Central memory CD8-positive, alpha-beta T cell (primary cell): Measurements from ENCODE around the gene MPZL2.

Experiments
- ATAC-seq: fragments of 150-1000 bp; cut with Tn5 transposase; replicated peaks from 2 replicates; pipeline ENCODE4 v1.10.0; 2022; ENCODE audit warnings: mild to moderate bottlenecking, moderate FRiP score, moderate number of reproducible peaks; ENCODE audit not compliant: poor library complexity, severe bottlenecking; ENCODE audit errors: extremely low read depth
- DNase-seq, 2 donors: peaks; one replicate each; pipeline ENCODE4 v3.0.0; 2021; ENCODE audit warnings: low spot score in 2 of 2
- H3K27ac Mint-ChIP-seq: one replicate; pipeline ENCODE4 v1.8.0; 2022; ENCODE audit warnings: low read depth, mild to moderate bottlenecking, moderate library complexity, mixed read lengths
- H3K27me3 Mint-ChIP-seq: one replicate; pipeline ENCODE4 v1.8.0; 2022; ENCODE audit warnings: mixed read lengths
- H3K36me3 Mint-ChIP-seq: one replicate; pipeline ENCODE4 v1.8.0; 2022; ENCODE audit warnings: mild to moderate bottlenecking, moderate library complexity, mixed read lengths; ENCODE audit not compliant: insufficient read depth
- H3K4me1 Mint-ChIP-seq: one replicate; pipeline ENCODE4 v1.8.0; 2022; ENCODE audit warnings: mixed read lengths
- H3K4me3 Mint-ChIP-seq: one replicate; pipeline ENCODE4 v1.8.0; 2022; ENCODE audit warnings: mild to moderate bottlenecking, moderate library complexity, mixed read lengths
- H3K9me3 Mint-ChIP-seq: one replicate; pipeline ENCODE4 v1.8.0; 2022; ENCODE audit warnings: mixed read lengths

Gene MPZL2

DNA sequence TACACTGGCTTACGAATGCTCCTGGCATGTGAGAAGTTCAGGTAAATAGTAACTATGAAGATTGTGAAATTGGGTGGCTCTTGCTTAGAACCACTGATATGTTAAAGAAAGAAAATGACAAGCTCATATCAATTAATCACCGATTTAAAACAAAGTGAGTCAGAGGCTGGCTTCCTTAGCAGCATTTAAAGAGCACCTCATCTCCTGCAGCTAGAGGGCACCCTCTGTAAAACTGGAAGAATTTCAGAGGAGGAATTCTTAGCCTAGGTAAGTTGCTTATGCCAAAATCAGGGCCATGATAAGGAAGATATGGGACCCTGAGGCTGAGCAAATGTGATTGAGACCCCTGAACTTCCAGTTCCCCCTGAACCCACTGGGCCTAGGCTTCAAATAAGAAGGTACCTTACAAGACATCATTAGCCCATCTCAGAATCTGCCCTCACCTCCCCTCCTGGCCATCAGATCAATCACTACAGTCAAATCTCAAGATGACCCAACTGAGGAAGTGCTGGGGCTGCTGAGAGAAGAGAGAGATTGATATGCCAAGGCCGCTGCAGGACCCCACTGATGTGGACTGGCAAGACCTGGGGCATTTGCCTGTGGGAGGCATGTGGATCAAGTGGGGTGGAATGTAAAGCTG is 31.8 kb upstream of the MPZL2 start:
- Mint-ChIP-seq H3K4me1 (peaks cover 20% of the 10 kb centered on the region), H3K9me3 (no peaks in the 10 kb centered on the region), H3K36me3 (peaks cover 2% of the 10 kb centered on the region), H3K4me3 (no peak overlapping the region), H3K27ac (peak overlapping the region; percentile 22), H3K27me3 (no peaks in the 10 kb centered on the region)
- peak; percentile 65 for ATAC-seq
- no peak for DNase-seq

DNA sequence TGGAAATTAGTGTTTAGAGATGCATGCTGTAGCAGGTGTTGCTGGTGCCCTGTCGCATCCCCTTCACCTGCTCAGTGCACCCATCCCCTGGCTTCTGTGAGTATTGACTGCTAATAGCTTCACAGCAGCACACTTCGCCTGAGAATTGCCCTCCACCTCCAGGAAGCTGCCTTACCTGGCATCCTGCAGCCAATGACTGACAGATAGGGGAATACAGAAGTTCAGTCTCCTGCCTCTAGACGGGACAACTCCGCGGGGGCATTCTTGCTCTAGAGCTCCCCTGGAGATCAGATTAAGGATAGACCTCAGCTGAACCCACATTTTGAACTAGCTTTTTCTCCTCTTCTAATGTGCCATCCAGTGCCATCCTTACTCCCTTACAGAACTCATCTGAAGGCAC is 31.1 kb upstream of the MPZL2 start:
- DNase-seq: no peak
- Mint-ChIP-seq H3K27me3 (no peaks in the 10 kb centered on the region), H3K4me1 (peaks cover 19% of the 10 kb centered on the region), H3K4me3 (no peak overlapping the region), H3K9me3 (no peaks in the 10 kb centered on the region), H3K36me3 (peaks cover 2% of the 10 kb centered on the region), H3K27ac (no peak overlapping the region)
- ATAC-seq: peak; percentile 46

GRCh38 chr11:118294053-118294452 is 30.0 kb upstream of the MPZL2 start:
- ATAC-seq (no peak), DNase-seq (no peak)
- Mint-ChIP-seq H3K36me3 (peaks cover 2% of the 10 kb centered on the region), H3K4me1 (peaks cover 17% of the 10 kb centered on the region), H3K27ac (no peak overlapping the region), H3K9me3 (no peaks in the 10 kb centered on the region), H3K4me3 (no peak overlapping the region), H3K27me3 (no peaks in the 10 kb centered on the region)

DNA sequence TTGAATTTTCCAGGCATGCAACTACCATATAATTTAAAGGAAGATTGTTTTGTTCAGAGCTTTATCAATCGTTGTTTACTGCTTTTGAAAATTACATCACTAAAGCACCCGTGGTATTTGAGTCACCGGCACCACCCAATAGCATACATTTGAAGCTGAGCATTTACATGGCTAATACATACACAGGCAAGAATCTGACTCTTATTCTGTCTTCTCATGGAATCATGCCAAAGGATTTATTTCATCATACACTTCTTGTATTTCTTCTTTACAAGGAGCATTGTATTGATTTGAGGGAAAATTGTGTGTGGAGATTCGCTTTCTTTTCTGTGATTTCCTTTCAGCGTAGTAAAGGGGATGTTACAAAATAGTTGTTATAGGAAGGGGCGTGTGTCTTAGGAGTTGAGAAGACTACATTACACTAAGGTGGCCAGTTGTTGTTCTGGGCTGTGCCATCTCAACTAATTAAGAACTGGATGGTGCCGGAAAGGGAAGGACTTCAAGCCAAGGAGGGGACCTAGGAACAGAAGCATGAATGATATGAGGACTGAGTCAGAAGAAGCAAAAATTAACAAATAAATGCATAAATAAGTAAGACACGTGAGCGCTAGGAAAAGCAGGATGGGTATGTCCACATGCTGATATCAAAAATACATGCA is 27.5 kb upstream of the MPZL2 start:
- peaks cover 17% of the 10 kb centered on the region for H3K4me1 Mint-ChIP-seq
- DNase-seq: no peak
- no peak overlapping the region for H3K27ac Mint-ChIP-seq
- H3K9me3 Mint-ChIP-seq: no peaks in the 10 kb centered on the region
- no peak for ATAC-seq
- no peak overlapping the region for H3K4me3 Mint-ChIP-seq
- peaks cover 2% of the 10 kb centered on the region for H3K36me3 Mint-ChIP-seq
- no peaks in the 10 kb centered on the region for H3K27me3 Mint-ChIP-seq

- H3K27ac Mint-ChIP-seq: no peak overlapping the region
- peak in 1 of 2 donors; percentile 15 for DNase-seq
- H3K4me3 Mint-ChIP-seq: no peak overlapping the region
- H3K27me3 Mint-ChIP-seq: no peaks in the 10 kb centered on the region
- peaks cover 2% of the 10 kb centered on the region for H3K36me3 Mint-ChIP-seq
- peaks cover 12% of the 10 kb centered on the region for H3K4me1 Mint-ChIP-seq
- no peaks in the 10 kb centered on the region for H3K9me3 Mint-ChIP-seq
- no peak for ATAC-seq
Measured at GRCh38 chr11:118290923-118291322, 26.8 kb upstream of the MPZL2 start.

- Mint-ChIP-seq H3K36me3 (no peaks in the 10 kb centered on the region), H3K4me3 (no peak overlapping the region), H3K27ac (no peak overlapping the region), H3K9me3 (no peaks in the 10 kb centered on the region), H3K4me1 (peaks cover 6% of the 10 kb centered on the region), H3K27me3 (no peaks in the 10 kb centered on the region)
- no peak for DNase-seq
- no peak for ATAC-seq
Measured at GRCh38 chr11:118289401-118289800, 25.3 kb upstream of the MPZL2 start.

GRCh38 chr11:118287006-118287405 is 22.9 kb upstream of the MPZL2 start:
- Mint-ChIP-seq H3K27me3 (no peaks in the 10 kb centered on the region), H3K27ac (no peak overlapping the region), H3K4me3 (no peak overlapping the region), H3K36me3 (no peaks in the 10 kb centered on the region), H3K4me1 (peaks cover 6% of the 10 kb centered on the region), H3K9me3 (no peaks in the 10 kb centered on the region)
- ATAC-seq: no peak
- DNase-seq: no peak

GRCh38 chr11:118286545-118286944 is 22.4 kb upstream of the MPZL2 start:
- Mint-ChIP-seq H3K27ac (no peak overlapping the region), H3K4me3 (no peak overlapping the region), H3K36me3 (no peaks in the 10 kb centered on the region), H3K27me3 (no peaks in the 10 kb centered on the region), H3K4me1 (peaks cover 8% of the 10 kb centered on the region), H3K9me3 (no peaks in the 10 kb centered on the region)
- ATAC-seq: no peak
- DNase-seq: no peak

DNA sequence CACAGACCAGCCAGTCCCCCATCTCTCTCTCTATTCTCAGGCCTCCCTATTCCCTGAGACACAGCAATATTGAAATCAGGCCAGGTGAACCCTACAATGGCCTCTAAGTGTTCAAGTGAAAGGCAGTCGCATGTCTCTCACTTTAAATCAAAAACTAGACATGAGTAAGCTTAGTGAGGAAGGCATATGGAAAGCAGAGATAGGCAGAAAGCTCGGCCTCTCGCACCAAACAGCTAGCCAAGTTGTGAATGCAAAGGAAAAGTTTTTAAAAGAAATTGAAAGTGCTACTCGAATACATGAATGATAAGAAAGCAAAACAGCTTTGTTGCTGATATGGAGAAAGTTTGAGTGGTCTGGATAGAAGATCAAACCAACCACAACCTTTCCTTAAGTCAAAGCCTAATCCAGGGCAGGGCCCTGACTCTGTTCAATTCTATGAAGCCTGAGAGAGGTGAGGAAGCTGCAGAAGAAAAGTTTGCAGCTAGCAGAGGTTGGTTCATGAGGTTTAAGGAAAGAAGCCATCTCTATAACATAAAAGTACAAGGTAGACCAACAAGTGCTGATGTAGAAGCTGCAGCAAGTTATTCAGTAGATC is 19.8 kb upstream of the MPZL2 start:
- peaks cover 5% of the 10 kb centered on the region for H3K4me1 Mint-ChIP-seq
- DNase-seq (no peak), ATAC-seq (no peak)
- no peaks in the 10 kb centered on the region for H3K9me3 Mint-ChIP-seq
- H3K36me3 Mint-ChIP-seq: no peaks in the 10 kb centered on the region
- H3K27ac Mint-ChIP-seq: no peak overlapping the region
- no peak overlapping the region for H3K4me3 Mint-ChIP-seq
- no peaks in the 10 kb centered on the region for H3K27me3 Mint-ChIP-seq

DNA sequence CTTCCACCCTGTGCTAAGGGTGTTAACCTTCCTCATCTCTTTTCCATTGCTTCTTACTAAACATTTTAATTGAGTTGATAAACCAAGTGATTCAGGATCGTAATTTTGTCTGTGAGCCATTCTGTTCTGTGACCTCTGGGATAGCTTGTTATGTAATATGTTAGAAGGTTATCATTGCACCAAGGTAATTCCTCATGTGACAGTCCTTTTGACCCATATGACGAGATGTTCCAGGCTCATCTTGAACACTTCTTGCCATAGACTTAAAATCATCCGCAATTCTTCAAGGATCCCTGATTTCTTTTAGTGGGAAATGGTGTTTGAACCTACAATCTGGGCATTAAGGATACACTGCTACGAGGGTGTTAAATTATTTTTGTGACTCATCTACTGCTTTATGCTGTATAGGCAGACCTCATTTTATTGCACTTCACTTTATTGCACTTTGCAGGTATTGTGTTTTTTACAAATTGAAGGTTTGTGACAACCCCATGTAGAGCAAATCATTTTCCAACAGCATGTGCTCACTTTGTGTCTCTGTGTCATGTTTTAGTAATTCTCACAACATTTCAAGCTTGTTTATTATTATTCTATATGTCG is 19.0 kb upstream of the MPZL2 start:
- Mint-ChIP-seq H3K36me3 (no peaks in the 10 kb centered on the region), H3K27ac (no peak overlapping the region), H3K9me3 (no peaks in the 10 kb centered on the region), H3K4me1 (peaks cover 5% of the 10 kb centered on the region), H3K27me3 (no peaks in the 10 kb centered on the region), H3K4me3 (no peak overlapping the region)
- DNase-seq (no peak), ATAC-seq (no peak)

- H3K9me3 Mint-ChIP-seq: no peaks in the 10 kb centered on the region
- no peaks in the 10 kb centered on the region for H3K27me3 Mint-ChIP-seq
- no peak overlapping the region for H3K4me3 Mint-ChIP-seq
- ATAC-seq (no peak), DNase-seq (no peak)
- no peaks in the 10 kb centered on the region for H3K36me3 Mint-ChIP-seq
- peaks cover 5% of the 10 kb centered on the region for H3K4me1 Mint-ChIP-seq
- no peak overlapping the region for H3K27ac Mint-ChIP-seq
Measured at GRCh38 chr11:118282606-118283005, 18.5 kb upstream of the MPZL2 start.

DNA sequence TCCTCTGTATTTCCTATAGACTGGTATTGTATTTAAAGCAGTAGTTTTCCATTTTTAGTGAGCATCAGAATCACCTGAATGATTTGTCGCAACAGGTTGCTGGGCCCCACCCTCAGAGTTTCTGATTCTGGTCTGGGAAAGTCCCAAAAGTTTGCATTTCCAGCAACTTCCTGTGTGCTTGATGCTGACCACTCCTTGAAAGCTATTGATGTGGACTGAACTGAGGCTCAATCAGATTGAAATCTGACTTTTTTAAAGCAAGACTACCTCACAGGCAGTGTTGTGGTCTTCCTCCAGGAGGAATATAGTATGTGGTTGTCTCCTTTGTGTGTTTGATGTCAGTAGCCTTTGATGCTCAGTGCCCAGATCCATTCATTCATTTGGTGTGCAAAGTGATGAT is 17.2 kb upstream of the MPZL2 start:
- Mint-ChIP-seq H3K36me3 (no peaks in the 10 kb centered on the region), H3K27me3 (no peaks in the 10 kb centered on the region), H3K4me1 (peaks cover 5% of the 10 kb centered on the region), H3K27ac (no peak overlapping the region), H3K4me3 (no peak overlapping the region), H3K9me3 (no peaks in the 10 kb centered on the region)
- peak; percentile 19 for ATAC-seq
- no peak for DNase-seq

DNA sequence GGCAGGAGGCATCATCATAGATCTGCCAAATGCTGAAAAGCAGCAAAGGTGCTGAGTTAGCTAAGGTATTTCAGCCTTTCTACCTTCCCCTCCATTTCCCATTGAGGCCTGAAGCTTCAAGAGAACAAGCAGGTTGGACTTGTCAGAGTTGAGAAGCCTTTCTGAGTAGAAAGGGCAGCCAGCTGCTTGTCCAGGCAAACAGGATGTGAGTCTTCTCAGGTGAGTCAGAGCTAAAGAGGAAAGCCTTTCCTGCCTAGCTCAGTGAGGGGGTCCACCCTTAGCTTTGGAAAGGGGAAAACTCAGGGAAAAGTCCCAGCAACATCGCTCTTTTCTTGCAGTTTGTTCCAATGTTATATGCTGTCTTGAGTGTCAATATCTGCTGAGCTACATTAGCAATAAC is 13.2 kb upstream of the MPZL2 start:
- Mint-ChIP-seq H3K4me3 (no peak overlapping the region), H3K4me1 (peaks cover 5% of the 10 kb centered on the region), H3K36me3 (no peaks in the 10 kb centered on the region), H3K27ac (no peak overlapping the region), H3K27me3 (no peaks in the 10 kb centered on the region), H3K9me3 (no peaks in the 10 kb centered on the region)
- ATAC-seq: no peak
- DNase-seq: no peak
